GM19372 (cell line): Measurements from ENCODE around the gene TBL3.

Experiments
- ATAC-seq: cut with Tn5 transposase; IDR thresholded peaks from one replicate; pipeline ENCODE4 v1.9.1; 2021; ENCODE audit warnings: mild to moderate bottlenecking, low read depth, moderate library complexity; ENCODE audit not compliant: unreplicated experiment

TBL3 gene

GRCh38 chr16:1963806-1964505, 7.9 kb upstream of the TBL3 start:
- peak; percentile 5 for ATAC-seq

GRCh38 chr16:1964506-1965395, 7.1 kb upstream of the TBL3 start, which contains the start of gene RPS2:
Gene RPS2, minus strand, starts transcription at chr16:1964826. Its CDS starts 201 bp downstream, at chr16:1964625.
- ATAC-seq: peak; percentile 83

- ATAC-seq: no peak
Observed at GRCh38 chr16:1965396-1966001, 6.4 kb upstream of the TBL3 start.

- ATAC-seq: no peak
Observed at GRCh38 chr16:1966460-1966859, 5.4 kb upstream of the TBL3 start, which contains the start of gene RNF151. Gene RNF151, plus strand, starts transcription at chr16:1966856. Its CDS starts 26 bp downstream, at chr16:1966882.

GRCh38 chr16:1968146-1968953, 3.5 kb upstream of the TBL3 start:
- ATAC-seq: no peak

- no peak for ATAC-seq
Observed at GRCh38 chr16:1972490-1972877, 631 bp downstream of the TBL3 start.

- ATAC-seq: no peak
Observed at GRCh38 chr16:1973461-1974156, 1.8 kb downstream of the TBL3 start.

- ATAC-seq: no peak
Observed at GRCh38 chr16:1974157-1975070, 2.6 kb downstream of the TBL3 start.

- no peak for ATAC-seq
Observed at GRCh38 chr16:1975432-1976215, 3.8 kb downstream of the TBL3 start.

- no peak for ATAC-seq
Observed at GRCh38 chr16:1976216-1976520, 4.3 kb downstream of the TBL3 start.

- ATAC-seq: no peak
Observed at GRCh38 chr16:1976951-1977874, 5.4 kb downstream of the TBL3 start.

GRCh38 chr16:1977875-1978268, 6.0 kb downstream of the TBL3 start:
- no peak for ATAC-seq

GRCh38 chr16:1978476-1979120, 6.7 kb downstream of the TBL3 start:
- ATAC-seq: no peak

GRCh38 chr16:1979271-1980029, 7.6 kb downstream of the TBL3 start:
- ATAC-seq: no peak

GRCh38 chr16:1980030-1980769, 8.3 kb downstream of the TBL3 start:
- ATAC-seq: no peak
